ENCODE data around the gene LAMC1. TPM values are rescaled to one million over a fixed set of nuclear protein-coding genes. Genes with fewer than 3 reads are reported as not detected.

LAMC1 gene
- total RNA-seq, 2 experiments from 2014 or later, result not detected

DNA sequence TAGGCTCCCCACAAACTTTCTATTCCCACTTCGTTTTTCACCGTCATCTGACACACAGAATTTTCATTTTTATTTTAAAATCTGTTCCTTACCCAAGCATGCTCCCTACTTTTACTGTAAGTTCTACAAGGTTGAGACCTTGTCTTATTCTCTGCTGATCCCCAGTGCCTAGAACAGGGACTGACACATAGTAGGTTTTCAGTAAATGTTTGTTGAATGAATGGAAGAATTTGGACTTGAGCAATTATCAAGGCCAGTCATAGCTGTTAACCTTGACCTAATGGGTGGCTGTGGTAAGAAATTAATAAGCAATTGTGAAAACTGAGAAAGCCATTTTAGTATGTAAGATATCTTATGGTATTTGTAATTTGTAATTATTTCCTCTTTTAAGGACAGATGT, 71.1 kb downstream of the LAMC1 start:
- Histone ChIP-seq H3K27me3 (ENCODE audit: control insufficient read depth in 1 of 2, insufficient read depth in 2 of 2, low read length in 2 of 2) (peaks cover 3 to 6% of the 10 kb centered on the region in 2 experiments), H3K9me3 (ENCODE audit: control insufficient read depth in 1 of 2, insufficient read depth in 1 of 2, low read length in 2 of 2) (no peaks in the 10 kb centered on the region), H3K4me1 (ENCODE audit: insufficient read depth, low read length) (no peaks in the 10 kb centered on the region), H3K36me3 (ENCODE audit: insufficient read depth, low read length) (no peaks in the 10 kb centered on the region), H3K4me3 (ENCODE audit: low read length) (no peak overlapping the region), H3K27ac (ENCODE audit: low read depth in 1 of 2, low read length in 2 of 2) (no peak overlapping the region)
- TF ChIP-seq, protein P1, sequence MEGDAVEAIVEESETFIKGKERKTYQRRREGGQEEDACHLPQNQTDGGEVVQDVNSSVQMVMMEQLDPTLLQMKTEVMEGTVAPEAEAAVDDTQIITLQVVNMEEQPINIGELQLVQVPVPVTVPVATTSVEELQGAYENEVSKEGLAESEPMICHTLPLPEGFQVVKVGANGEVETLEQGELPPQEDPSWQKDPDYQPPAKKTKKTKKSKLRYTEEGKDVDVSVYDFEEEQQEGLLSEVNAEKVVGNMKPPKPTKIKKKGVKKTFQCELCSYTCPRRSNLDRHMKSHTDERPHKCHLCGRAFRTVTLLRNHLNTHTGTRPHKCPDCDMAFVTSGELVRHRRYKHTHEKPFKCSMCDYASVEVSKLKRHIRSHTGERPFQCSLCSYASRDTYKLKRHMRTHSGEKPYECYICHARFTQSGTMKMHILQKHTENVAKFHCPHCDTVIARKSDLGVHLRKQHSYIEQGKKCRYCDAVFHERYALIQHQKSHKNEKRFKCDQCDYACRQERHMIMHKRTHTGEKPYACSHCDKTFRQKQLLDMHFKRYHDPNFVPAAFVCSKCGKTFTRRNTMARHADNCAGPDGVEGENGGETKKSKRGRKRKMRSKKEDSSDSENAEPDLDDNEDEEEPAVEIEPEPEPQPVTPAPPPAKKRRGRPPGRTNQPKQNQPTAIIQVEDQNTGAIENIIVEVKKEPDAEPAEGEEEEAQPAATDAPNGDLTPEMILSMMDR (IDR thresholded peaks at IDR 0.05), result no peak
- POLR2A ChIA-PET, result no interaction called here
- no peak overlapping the region for H3K27ac Mint-ChIP-seq
- no peak overlapping the region for H3K4me3 Mint-ChIP-seq
- CTCF ChIA-PET, result no interaction called here
- H3K4me1 Mint-ChIP-seq (ENCODE audit: low read depth), result no peaks in the 10 kb centered on the region
- peaks cover 23% of the 10 kb centered on the region for H3K27me3 Mint-ChIP-seq
- intact Hi-C loops (cut with DNase I, micrococcal nuclease), result no loop called here
- ATAC-seq (ENCODE audit: poor library complexity) (no peak), DNase-seq (no peak)
- no peaks in the 10 kb centered on the region for H3K36me3 Mint-ChIP-seq (ENCODE audit: low read depth)
- H3K9me3 Mint-ChIP-seq, result no peaks in the 10 kb centered on the region

DNA sequence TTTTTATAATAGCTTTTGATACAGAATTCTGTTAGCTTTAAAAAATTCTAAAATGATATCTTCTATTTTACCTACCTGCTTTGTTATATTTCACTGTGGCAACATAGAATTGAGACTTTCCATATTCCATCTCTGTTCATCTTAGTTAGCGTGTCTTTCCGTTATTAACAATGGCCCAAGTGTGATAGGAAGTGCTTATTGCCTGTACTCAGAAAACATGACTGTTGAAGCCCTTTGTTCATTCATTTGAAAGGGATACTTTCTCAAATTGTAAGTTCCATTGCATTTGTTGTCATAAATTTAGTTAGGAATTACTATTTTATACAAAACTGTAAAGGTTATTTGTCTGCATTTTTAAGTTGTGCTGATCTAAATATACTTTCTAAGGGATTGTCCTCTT, 73.1 kb downstream of the LAMC1 start:
- no peaks in the 10 kb centered on the region for H3K36me3 Mint-ChIP-seq (ENCODE audit: low read depth)

DNA sequence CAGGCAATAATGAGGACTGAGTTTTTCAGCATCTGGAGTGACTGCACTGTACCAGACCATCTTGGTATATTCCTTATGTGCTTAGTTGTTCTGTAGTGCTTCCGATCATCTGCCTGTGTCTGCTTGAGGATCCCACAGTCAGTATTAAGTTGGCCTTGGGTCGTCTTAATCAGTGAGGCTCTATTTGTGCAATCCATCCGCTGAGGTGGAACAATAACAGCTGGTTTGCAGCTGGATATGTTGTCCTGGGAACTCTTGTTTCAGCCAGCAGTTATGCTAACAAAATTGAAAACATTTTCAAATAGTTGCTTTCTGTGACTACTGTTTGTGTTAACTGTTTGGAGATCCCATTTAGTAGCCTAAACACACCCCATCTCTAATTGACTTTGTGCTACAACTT, 73.7 kb downstream of the LAMC1 start:
- intact Hi-C loops (cut with DNase I, micrococcal nuclease), result no loop called here
- Histone ChIP-seq H3K4me1 (ENCODE audit: insufficient read depth, low read length) (no peaks in the 10 kb centered on the region), H3K27ac (ENCODE audit: low read depth in 1 of 2, low read length in 2 of 2) (no peak overlapping the region), H3K27me3 (ENCODE audit: control insufficient read depth in 1 of 2, insufficient read depth in 2 of 2, low read length in 2 of 2) (peaks cover 3 to 6% of the 10 kb centered on the region in 2 experiments), H3K9me3 (ENCODE audit: control insufficient read depth in 1 of 2, insufficient read depth in 1 of 2, low read length in 2 of 2) (no peaks in the 10 kb centered on the region), H3K4me3 (ENCODE audit: low read length) (no peak overlapping the region), H3K36me3 (ENCODE audit: insufficient read depth, low read length) (no peaks in the 10 kb centered on the region)
- Mint-ChIP-seq H3K4me1 (ENCODE audit: low read depth) (no peaks in the 10 kb centered on the region), H3K4me3 (no peak overlapping the region), H3K9me3 (no peaks in the 10 kb centered on the region), H3K36me3 (ENCODE audit: low read depth) (no peaks in the 10 kb centered on the region), H3K27ac (no peak overlapping the region), H3K27me3 (peaks cover 24% of the 10 kb centered on the region)
- CTCF ChIA-PET, result no interaction called here
- TF ChIP-seq, protein P1 (IDR thresholded peaks at IDR 0.05), result no peak
- POLR2A ChIA-PET, result no interaction called here
- ATAC-seq (ENCODE audit: poor library complexity) (no peak), DNase-seq (no peak)

More for the DNA sequence above, 73.1 kb downstream of the LAMC1 start:
- Mint-ChIP-seq H3K4me1 (ENCODE audit: low read depth) (no peaks in the 10 kb centered on the region), H3K27ac (no peak overlapping the region), H3K27me3 (peaks cover 19% of the 10 kb centered on the region), H3K4me3 (no peak overlapping the region), H3K9me3 (no peaks in the 10 kb centered on the region)
- H3K27me3 ChIP-seq (ENCODE audit: control insufficient read depth in 1 of 2, insufficient read depth in 2 of 2, low read length in 2 of 2), result peaks cover 3 to 6% of the 10 kb centered on the region in 2 experiments
- H3K27ac ChIP-seq (ENCODE audit: low read depth in 1 of 2, low read length in 2 of 2), result no peak overlapping the region
- TF ChIP-seq, protein P1 (IDR thresholded peaks at IDR 0.05), result no peak
- no peaks in the 10 kb centered on the region for H3K9me3 ChIP-seq (ENCODE audit: control insufficient read depth in 1 of 2, insufficient read depth in 1 of 2, low read length in 2 of 2)
- CTCF ChIA-PET, result no interaction called here
- no peak overlapping the region for H3K4me3 ChIP-seq (ENCODE audit: low read length)
- no peaks in the 10 kb centered on the region for H3K36me3 ChIP-seq (ENCODE audit: insufficient read depth, low read length)
- no peak for ATAC-seq (ENCODE audit: poor library complexity)
- no peak for DNase-seq
- H3K4me1 ChIP-seq (ENCODE audit: insufficient read depth, low read length), result no peaks in the 10 kb centered on the region
- POLR2A ChIA-PET, result no interaction called here
- intact Hi-C loops (cut with DNase I, micrococcal nuclease), result no loop called here

All from CD4-positive, alpha-beta T cell (primary cell).